Measurements from ENCODE around the gene PTPN13. TPM values are rescaled to one million over a fixed set of nuclear protein-coding genes. Genes with fewer than 3 reads are reported as not detected.

PTPN13 gene
- total RNA-seq, 1 donor from 2014 or later: 66.3 TPM

- TF ChIP-seq CTCF (IDR thresholded peaks at IDR 0.05): no peak
Measured at GRCh38 chr4:86608757-86609375, 14.8 kb downstream of the PTPN13 start.

GRCh38 chr4:86611757-86612156, 17.6 kb downstream of the PTPN13 start:
- intact Hi-C loops (cut with DNase I): no loop called here
- H3K9me3 ChIP-seq: no peaks in the 10 kb centered on the region
- no peak for DNase-seq (ENCODE audit: extremely low spot score in 2 of 2)
- no peaks in the 10 kb centered on the region for H3K27me3 ChIP-seq
- TF ChIP-seq POLR2AphosphoS5 (IDR thresholded peaks at IDR 0.05; ENCODE audit: insufficient read depth in 1 of 2, low read depth in 1 of 2): no peak
- TF ChIP-seq CTCF (IDR thresholded peaks at IDR 0.05): no peak
- no peak for TF ChIP-seq POLR2A (IDR thresholded peaks at IDR 0.05)
- H3K36me3 ChIP-seq: no peaks in the 10 kb centered on the region
- H3K4me1 ChIP-seq: peaks cover 25% of the 10 kb centered on the region
- H3K27ac ChIP-seq: no peak overlapping the region
- H3K4me3 ChIP-seq: no peak overlapping the region

More at GRCh38 chr4:86608757-86609375, 14.8 kb downstream of the PTPN13 start:
- Histone ChIP-seq H3K9me3 (no peaks in the 10 kb centered on the region), H3K27ac (no peak overlapping the region), H3K4me1 (peaks cover 28% of the 10 kb centered on the region), H3K27me3 (no peaks in the 10 kb centered on the region), H3K4me3 (no peak overlapping the region), H3K36me3 (no peaks in the 10 kb centered on the region)
- DNase-seq (ENCODE audit: extremely low spot score in 2 of 2): no peak
- intact Hi-C loops (cut with DNase I): no loop called here

- H3K4me3 ChIP-seq: no peak overlapping the region
- no peak overlapping the region for H3K27ac ChIP-seq
- TF ChIP-seq CTCF (IDR thresholded peaks at IDR 0.05) (no peak), POLR2A (IDR thresholded peaks at IDR 0.05) (no peak), POLR2AphosphoS5 (IDR thresholded peaks at IDR 0.05; ENCODE audit: insufficient read depth in 1 of 2, low read depth in 1 of 2) (no peak)
- no peaks in the 10 kb centered on the region for H3K27me3 ChIP-seq
- H3K36me3 ChIP-seq: no peaks in the 10 kb centered on the region
- intact Hi-C loops (cut with DNase I): no loop called here
- DNase-seq (ENCODE audit: extremely low spot score in 2 of 2): no peak
- no peaks in the 10 kb centered on the region for H3K9me3 ChIP-seq
- peaks cover 10% of the 10 kb centered on the region for H3K4me1 ChIP-seq
Measured at GRCh38 chr4:86613734-86614133, 19.6 kb downstream of the PTPN13 start.

GRCh38 chr4:86614865-86615264, 20.8 kb downstream of the PTPN13 start:
- H3K27me3 ChIP-seq: no peaks in the 10 kb centered on the region
- DNase-seq (ENCODE audit: extremely low spot score in 2 of 2): no peak
- no peak overlapping the region for H3K27ac ChIP-seq
- H3K4me1 ChIP-seq: peaks cover 9% of the 10 kb centered on the region
- TF ChIP-seq POLR2AphosphoS5 (IDR thresholded peaks at IDR 0.05; ENCODE audit: insufficient read depth in 1 of 2, low read depth in 1 of 2) (no peak), CTCF (IDR thresholded peaks at IDR 0.05) (no peak), POLR2A (IDR thresholded peaks at IDR 0.05) (no peak)
- no peaks in the 10 kb centered on the region for H3K36me3 ChIP-seq
- no peaks in the 10 kb centered on the region for H3K9me3 ChIP-seq
- intact Hi-C loops (cut with DNase I): no loop called here
- H3K4me3 ChIP-seq: no peak overlapping the region

GRCh38 chr4:86615501-86615900, 21.4 kb downstream of the PTPN13 start:
- no peak for TF ChIP-seq POLR2AphosphoS5 (IDR thresholded peaks at IDR 0.05; ENCODE audit: insufficient read depth in 1 of 2, low read depth in 1 of 2)
- TF ChIP-seq CTCF (IDR thresholded peaks at IDR 0.05): no peak
- TF ChIP-seq POLR2A (IDR thresholded peaks at IDR 0.05): no peak
- H3K9me3 ChIP-seq: no peaks in the 10 kb centered on the region
- peaks cover 16% of the 10 kb centered on the region for H3K4me1 ChIP-seq
- no peaks in the 10 kb centered on the region for H3K27me3 ChIP-seq
- no peak overlapping the region for H3K27ac ChIP-seq
- H3K4me3 ChIP-seq: no peak overlapping the region
- no peaks in the 10 kb centered on the region for H3K36me3 ChIP-seq
- no peak for DNase-seq (ENCODE audit: extremely low spot score in 2 of 2)
- intact Hi-C loops (cut with DNase I): no loop called here
